OCI-LY1 (cell line): Measurements from ENCODE around the gene GNAS-AS1.

Experiments used
- CTCF ChIP-seq: fragments of 200-600 bp; sonication (generic), shearing (Covaris generic); IDR thresholded peaks from 2 replicates; pipeline ENCODE4 v1.5.1; 2017; ENCODE audit warnings: mild to moderate bottlenecking, antibody characterized with exemption, low read length, moderate library complexity, mixed read lengths
- EZH2 ChIP-seq: fragments of 200-600 bp; sonication (generic), shearing (Covaris generic); IDR thresholded peaks from 2 replicates; pipeline ENCODE4 v1.8.0; 2017; ENCODE audit warnings: borderline replicate concordance, mixed run types, mild to moderate bottlenecking, antibody characterized with exemption, low read length, moderate library complexity, mixed read lengths

- TF ChIP-seq CTCF, result no peak
- TF ChIP-seq EZH2, result no peak
Measured at GRCh38 chr20:58817748-58818147, 33.0 kb downstream of the GNAS-AS1 start.
